Muscle layer of duodenum (tissue), 2 donors: ENCODE results near the gene ATL1.

ENCODE experiments used
- H3K27ac ChIP-seq: one replicate; pipeline ENCODE4 v1.7.0; 2013; ENCODE audit warnings: mild to moderate bottlenecking, low read length
- H3K27me3 ChIP-seq: one replicate; pipeline ENCODE4 v1.7.0; 2013; ENCODE audit warnings: low read depth, mild to moderate bottlenecking, control low read depth, low read length
- H3K36me3 ChIP-seq, 2 donors: one replicate each; pipeline ENCODE4 v1.7.0; 2013; ENCODE audit warnings: low read length in 2 of 2, control low read depth in 1 of 2, mild to moderate bottlenecking in 1 of 2; ENCODE audit not compliant: insufficient read depth in 2 of 2, control insufficient read depth in 1 of 2
- H3K4me1 ChIP-seq, 2 donors: one replicate each; pipeline ENCODE4 v1.7.0; 2013; ENCODE audit warnings: low read length in 2 of 2, mild to moderate bottlenecking in 2 of 2, control low read depth in 1 of 2, moderate library complexity in 1 of 2; ENCODE audit not compliant: insufficient read depth in 2 of 2, control insufficient read depth in 1 of 2
- H3K4me3 ChIP-seq, 2 donors: one replicate each; pipeline ENCODE4 v1.7.0; 2013; ENCODE audit warnings: low read length in 2 of 2, low read depth in 1 of 2, mild to moderate bottlenecking in 1 of 2
- H3K9me3 ChIP-seq, 2 donors: one replicate each; pipeline ENCODE4 v1.7.0; 2013; ENCODE audit warnings: low read length in 2 of 2, control low read depth in 1 of 2, mild to moderate bottlenecking in 1 of 2; ENCODE audit not compliant: control insufficient read depth in 1 of 2
- donor health status: healthy.

Gene ATL1

GRCh38 chr14:50675597-50675996, 115.7 kb downstream of the ATL1 start:
- no peaks in the 10 kb centered on the region for H3K9me3 ChIP-seq
- H3K27ac ChIP-seq, result no peak overlapping the region
- no peaks in the 10 kb centered on the region for H3K36me3 ChIP-seq
- no peaks in the 10 kb centered on the region for H3K4me1 ChIP-seq
- no peak overlapping the region for H3K4me3 ChIP-seq
- no peaks in the 10 kb centered on the region for H3K27me3 ChIP-seq

- Histone ChIP-seq H3K4me1 (no peaks in the 10 kb centered on the region), H3K27me3 (no peaks in the 10 kb centered on the region), H3K9me3 (no peaks in the 10 kb centered on the region), H3K36me3 (no peaks in the 10 kb centered on the region), H3K27ac (no peak overlapping the region), H3K4me3 (no peak overlapping the region)
These were observed 117.0 kb downstream of the ATL1 start for GRCh38 chr14:50676814-50677516.

DNA sequence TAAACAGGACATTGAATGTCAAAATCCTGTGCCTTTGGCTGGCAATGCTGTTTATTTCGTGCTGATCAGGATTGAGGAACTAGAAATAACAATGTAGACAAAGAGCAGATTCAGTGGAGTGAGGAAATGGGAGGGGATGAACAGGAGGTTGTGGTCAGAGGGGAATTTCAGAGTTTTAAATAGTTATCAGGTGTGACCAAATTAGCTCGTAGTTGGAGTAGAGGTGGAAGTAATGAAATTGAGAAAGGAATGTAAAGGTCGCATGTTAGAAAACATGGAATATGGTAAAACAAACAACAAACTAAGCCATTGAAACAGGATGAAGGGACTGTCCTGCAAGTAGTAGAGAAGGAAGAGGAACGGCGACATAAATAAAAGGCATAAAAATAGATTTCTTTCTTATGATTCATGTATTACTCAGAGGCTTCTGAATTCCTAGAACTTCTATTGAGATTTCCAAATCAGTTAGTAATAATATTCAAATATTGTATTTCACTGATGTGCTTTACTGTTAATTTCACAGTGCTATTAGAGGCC, 117.7 kb downstream of the ATL1 start:
- Histone ChIP-seq H3K36me3 (no peaks in the 10 kb centered on the region), H3K9me3 (no peaks in the 10 kb centered on the region), H3K27ac (no peak overlapping the region), H3K4me1 (no peaks in the 10 kb centered on the region), H3K27me3 (no peaks in the 10 kb centered on the region), H3K4me3 (no peak overlapping the region)

DNA sequence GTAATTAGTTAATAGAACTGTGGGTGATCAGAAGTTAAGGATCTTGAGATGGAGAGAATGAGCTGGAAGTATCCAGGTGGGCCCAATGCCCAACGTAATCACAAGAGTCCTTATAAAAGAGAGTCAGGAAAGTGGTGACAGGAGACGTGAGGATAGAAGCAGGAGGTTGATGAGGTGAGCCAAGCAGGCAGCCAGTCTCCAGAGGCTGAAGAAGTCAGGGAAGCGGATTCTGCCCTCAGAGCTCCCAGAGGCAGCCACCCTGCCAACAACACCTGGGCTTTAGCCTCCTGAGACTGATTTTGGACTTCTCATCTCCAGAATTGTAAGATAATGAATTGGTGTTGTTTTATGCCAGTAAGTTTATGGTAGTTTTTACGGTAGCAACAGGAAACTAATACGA, 118.2 kb downstream of the ATL1 start:
- no peak overlapping the region for H3K4me3 ChIP-seq
- H3K27ac ChIP-seq, result no peak overlapping the region
- H3K4me1 ChIP-seq, result no peaks in the 10 kb centered on the region
- H3K9me3 ChIP-seq, result no peaks in the 10 kb centered on the region
- H3K27me3 ChIP-seq, result no peaks in the 10 kb centered on the region
- H3K36me3 ChIP-seq, result no peaks in the 10 kb centered on the region

DNA sequence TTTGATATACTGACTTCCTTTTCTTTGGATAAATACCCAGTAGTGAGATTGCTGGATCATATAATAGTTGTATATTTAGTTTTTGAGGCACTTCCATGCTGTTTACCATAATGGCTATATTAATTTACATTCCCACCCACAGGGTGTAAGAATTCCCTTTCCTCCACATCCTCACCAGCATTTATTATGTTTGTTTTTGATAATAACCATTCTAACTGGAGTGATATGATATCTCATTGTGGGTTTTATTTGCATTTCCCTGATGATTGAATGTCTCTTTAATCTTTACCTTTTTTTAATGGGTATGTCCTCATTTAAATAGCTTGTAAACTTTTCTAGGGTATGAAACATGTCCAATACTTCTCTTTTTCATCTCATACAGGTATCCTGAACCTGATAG, 119.7 kb downstream of the ATL1 start:
- Histone ChIP-seq H3K36me3 (no peaks in the 10 kb centered on the region), H3K4me3 (no peak overlapping the region), H3K27me3 (no peaks in the 10 kb centered on the region), H3K27ac (no peak overlapping the region), H3K4me1 (no peaks in the 10 kb centered on the region), H3K9me3 (no peaks in the 10 kb centered on the region)
